NCI-H1105 treated with DMSO at 0.1 percent for 48 hours (cell line): ENCODE measurements around the gene TMEM42.

ENCODE experiments used
- DNase-seq: peaks from one replicate; lab custom pipeline; 2025; lab: John Stamatoyannopoulos, UW

The TMEM42 gene

DNA sequence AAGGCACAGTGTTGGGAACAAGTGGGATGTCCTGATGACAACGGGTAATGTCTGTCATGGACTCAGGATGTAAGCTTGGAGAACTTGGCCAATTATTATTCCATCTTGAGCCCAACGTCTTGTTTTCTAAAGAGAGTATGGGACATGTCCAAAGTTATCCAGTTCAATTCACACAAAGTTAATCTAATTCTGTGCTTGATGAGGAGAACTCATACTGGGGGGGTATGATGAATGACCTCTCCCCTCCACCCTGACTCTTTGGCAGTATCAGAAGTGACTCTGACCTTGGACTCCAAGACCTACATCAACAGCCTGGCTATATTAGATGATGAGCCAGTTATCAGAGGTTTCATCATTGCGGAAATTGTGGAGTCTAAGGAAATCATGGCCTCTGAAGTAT is 49.0 kb downstream of the TMEM42 start:
- DNase-seq = no peak

DNA sequence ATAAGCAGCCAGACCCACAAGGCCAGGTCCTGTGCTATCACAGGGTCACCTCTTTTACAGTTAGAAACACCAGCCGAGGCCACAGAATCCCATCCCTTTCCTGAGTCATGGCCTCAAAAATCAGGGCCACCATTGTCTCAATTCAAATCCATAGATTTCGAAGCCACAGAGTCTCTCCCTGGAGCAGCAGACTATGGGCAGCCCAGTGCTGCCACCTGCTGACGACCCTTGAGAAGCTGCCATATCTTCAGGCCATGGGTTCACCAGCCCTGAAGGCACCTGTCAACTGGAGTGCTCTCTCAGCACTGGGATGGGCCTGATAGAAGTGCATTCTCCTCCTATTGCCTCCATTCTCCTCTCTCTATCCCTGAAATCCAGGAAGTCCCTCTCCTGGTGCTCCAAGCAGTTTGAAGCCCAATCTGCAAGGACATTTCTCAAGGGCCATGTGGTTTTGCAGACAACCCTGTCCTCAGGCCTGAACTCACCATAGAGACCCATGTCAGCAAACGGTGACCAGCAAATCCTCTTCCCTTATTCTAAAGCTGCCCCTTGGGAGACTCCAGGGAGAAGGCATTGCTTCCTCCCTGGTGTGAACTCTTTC is 52.3 kb downstream of the TMEM42 start:
- peak; percentile 50 for DNase-seq

DNA sequence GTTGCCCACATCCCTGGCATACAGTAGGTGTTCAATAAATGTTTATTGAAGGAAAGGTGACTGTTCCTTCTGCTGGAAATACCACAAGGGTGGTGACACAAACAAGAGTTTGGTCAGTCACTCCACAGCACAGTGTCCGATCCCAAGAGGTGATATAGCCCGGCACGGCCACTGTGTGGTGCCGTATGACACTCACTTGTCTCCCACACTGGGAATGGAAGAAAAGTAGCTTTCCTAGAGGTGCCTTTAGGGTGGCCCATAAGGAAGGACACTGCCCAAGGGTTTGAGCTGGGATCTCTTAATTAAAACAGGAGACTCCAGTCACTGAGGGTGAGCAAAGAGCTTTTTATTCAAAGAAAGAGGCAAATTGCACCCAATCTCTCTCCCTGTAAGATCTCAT is 53.2 kb downstream of the TMEM42 start:
- DNase-seq = no peak
